Glutamatergic neuron (in vitro differentiated cells): ENCODE results near the gene MADCAM1. TPM values are rescaled to one million over a fixed set of nuclear protein-coding genes. Genes with fewer than 3 reads are reported as not detected.

Source experiments
- DNase-seq: peaks from one replicate; pipeline ENCODE4 v3.0.0; 2022
- H3K27ac Mint-ChIP-seq: one replicate; pipeline ENCODE4 v1.8.0; 2020; ENCODE audit warnings: mild to moderate bottlenecking, mixed read lengths, inconsistent platforms; ENCODE audit not compliant: unreplicated experiment
- H3K27me3 Mint-ChIP-seq: one replicate; pipeline ENCODE4 v1.8.0; 2020; ENCODE audit warnings: mild to moderate bottlenecking, moderate library complexity, mixed read lengths, inconsistent platforms; ENCODE audit not compliant: unreplicated experiment
- H3K36me3 Mint-ChIP-seq: one replicate; pipeline ENCODE4 v1.8.0; 2020; ENCODE audit warnings: mild to moderate bottlenecking, mixed read lengths, inconsistent platforms; ENCODE audit not compliant: unreplicated experiment
- H3K4me1 Mint-ChIP-seq: one replicate; pipeline ENCODE4 v1.8.0; 2020; ENCODE audit warnings: mild to moderate bottlenecking, low read depth, mixed read lengths, inconsistent platforms; ENCODE audit not compliant: unreplicated experiment
- H3K4me3 Mint-ChIP-seq: one replicate; pipeline ENCODE4 v1.8.0; 2020; ENCODE audit warnings: mild to moderate bottlenecking, mixed read lengths, inconsistent platforms; ENCODE audit not compliant: unreplicated experiment
- H3K9me3 Mint-ChIP-seq: one replicate; pipeline ENCODE4 v1.8.0; 2020; ENCODE audit warnings: mild to moderate bottlenecking, moderate library complexity, mixed read lengths, inconsistent platforms; ENCODE audit not compliant: unreplicated experiment
- CTCF ChIP-seq: fragments of 200-600 bp; sonication (generic); IDR thresholded peaks from one replicate; pipeline ENCODE4 v1.5.0; 2021; ENCODE audit not compliant: partially characterized antibody, unreplicated experiment
- total RNA-seq: library from RNA; stranded (reverse); fragmentation: NEBNext Ultra II Directional; extraction: Animal tissue kit (Norgen Biotek cat#: 25700); gene quantifications from one replicate; pipeline ENCODE4 v1.2.1, GENCODE V29; 2021; ENCODE audit not compliant: unreplicated experiment

MADCAM1 gene
- total RNA-seq, 1 donor from 2014 or later: 1.7 TPM

GRCh38 chr19:498511-498891 lies 2.2 kb downstream of the MADCAM1 start:
- no peak for DNase-seq
- Mint-ChIP-seq H3K9me3 (peaks cover 6% of the 10 kb centered on the region), H3K4me3 (no peak overlapping the region), H3K36me3 (peaks cover 4% of the 10 kb centered on the region), H3K4me1 (peaks cover 2% of the 10 kb centered on the region), H3K27me3 (peaks cover 11% of the 10 kb centered on the region), H3K27ac (no peak overlapping the region)
- no peak for TF ChIP-seq CTCF

GRCh38 chr19:498977-499623 lies 2.8 kb downstream of the MADCAM1 start:
- H3K36me3 Mint-ChIP-seq: peaks cover 4% of the 10 kb centered on the region
- peaks cover 9% of the 10 kb centered on the region for H3K27me3 Mint-ChIP-seq
- no peak for DNase-seq
- H3K9me3 Mint-ChIP-seq: peaks cover 3% of the 10 kb centered on the region
- no peak overlapping the region for H3K27ac Mint-ChIP-seq
- no peaks in the 10 kb centered on the region for H3K4me1 Mint-ChIP-seq
- H3K4me3 Mint-ChIP-seq: peak overlapping the region; percentile 67
- no peak for TF ChIP-seq CTCF

GRCh38 chr19:501646-502045 lies 5.4 kb downstream of the MADCAM1 start:
- Mint-ChIP-seq H3K36me3 (peaks cover 4% of the 10 kb centered on the region), H3K4me3 (no peak overlapping the region), H3K9me3 (peaks cover 6% of the 10 kb centered on the region), H3K27ac (no peak overlapping the region), H3K27me3 (peaks cover 9% of the 10 kb centered on the region), H3K4me1 (no peaks in the 10 kb centered on the region)
- TF ChIP-seq CTCF: no peak
- no peak for DNase-seq

- Mint-ChIP-seq H3K4me3 (no peak overlapping the region), H3K36me3 (no peaks in the 10 kb centered on the region), H3K27me3 (peaks cover 6% of the 10 kb centered on the region), H3K4me1 (peaks cover 2% of the 10 kb centered on the region), H3K9me3 (peaks cover 9% of the 10 kb centered on the region), H3K27ac (no peak overlapping the region)
- TF ChIP-seq CTCF: no peak
- DNase-seq: no peak
Measured at GRCh38 chr19:504616-505015, 8.3 kb downstream of the MADCAM1 start.

- Mint-ChIP-seq H3K27me3 (peaks cover 12% of the 10 kb centered on the region), H3K9me3 (peaks cover 10% of the 10 kb centered on the region), H3K27ac (peak overlapping the region; percentile 100), H3K36me3 (no peaks in the 10 kb centered on the region), H3K4me3 (peak overlapping the region; percentile 97), H3K4me1 (peaks cover 6% of the 10 kb centered on the region)
- DNase-seq: peak; percentile 95
- TF ChIP-seq CTCF: peak; percentile 95
Measured at GRCh38 chr19:506404-507285, 10.4 kb downstream of the MADCAM1 start.
